ENCODE measurements around the gene CMTR1.

Gene CMTR1

GRCh38 chr6:37520926-37521325 lies 87.9 kb downstream of the CMTR1 start:
- H3K4me3 ChIP-seq (ENCODE audit: low read depth, low read length) = no peak overlapping the region
- TF ChIP-seq CTCF (IDR thresholded peaks at IDR 0.05; ENCODE audit: low read depth, low read length) (no peak), MAX (IDR thresholded peaks at IDR 0.05; ENCODE audit: low read depth, low read length) (no peak), MYC (IDR thresholded peaks at IDR 0.05; ENCODE audit: low read depth, low read length) (no peak), POLR2A (IDR thresholded peaks at IDR 0.05; ENCODE audit: extremely low read depth, insufficient read length) (no peak)
- DNase-seq (ENCODE audit: low read depth) = peak; percentile 42

- no peak for DNase-seq (ENCODE audit: low read depth)
- no peak overlapping the region for H3K4me3 ChIP-seq (ENCODE audit: low read depth, low read length)
- TF ChIP-seq MAX (IDR thresholded peaks at IDR 0.05; ENCODE audit: low read depth, low read length) = no peak
- TF ChIP-seq CTCF (IDR thresholded peaks at IDR 0.05; ENCODE audit: low read depth, low read length) = no peak
- no peak for TF ChIP-seq POLR2A (IDR thresholded peaks at IDR 0.05; ENCODE audit: extremely low read depth, insufficient read length)
- TF ChIP-seq MYC (IDR thresholded peaks at IDR 0.05; ENCODE audit: low read depth, low read length) = no peak
Measured at GRCh38 chr6:37521674-37522073, 88.7 kb downstream of the CMTR1 start.

GRCh38 chr6:37522836-37523235 lies 89.8 kb downstream of the CMTR1 start:
- H3K4me3 ChIP-seq (ENCODE audit: low read depth, low read length) = no peak overlapping the region
- no peak for DNase-seq (ENCODE audit: low read depth)
- TF ChIP-seq CTCF (IDR thresholded peaks at IDR 0.05; ENCODE audit: low read depth, low read length) (no peak), MYC (IDR thresholded peaks at IDR 0.05; ENCODE audit: low read depth, low read length) (no peak), POLR2A (IDR thresholded peaks at IDR 0.05; ENCODE audit: extremely low read depth, insufficient read length) (no peak), MAX (IDR thresholded peaks at IDR 0.05; ENCODE audit: low read depth, low read length) (no peak)

- no peak for DNase-seq (ENCODE audit: low read depth)
- H3K4me3 ChIP-seq (ENCODE audit: low read depth, low read length) = no peak overlapping the region
- TF ChIP-seq POLR2A (IDR thresholded peaks at IDR 0.05; ENCODE audit: extremely low read depth, insufficient read length) (no peak), MYC (IDR thresholded peaks at IDR 0.05; ENCODE audit: low read depth, low read length) (no peak), CTCF (IDR thresholded peaks at IDR 0.05; ENCODE audit: low read depth, low read length) (no peak), MAX (IDR thresholded peaks at IDR 0.05; ENCODE audit: low read depth, low read length) (no peak)
Measured at GRCh38 chr6:37523412-37523811, 90.4 kb downstream of the CMTR1 start.

GRCh38 chr6:37524025-37524969 lies 91.3 kb downstream of the CMTR1 start:
- TF ChIP-seq MYC (IDR thresholded peaks at IDR 0.05; ENCODE audit: low read depth, low read length) (no peak), MAX (IDR thresholded peaks at IDR 0.05; ENCODE audit: low read depth, low read length) (no peak), CTCF (IDR thresholded peaks at IDR 0.05; ENCODE audit: low read depth, low read length) (no peak), POLR2A (IDR thresholded peaks at IDR 0.05; ENCODE audit: extremely low read depth, insufficient read length) (no peak)
- no peak overlapping the region for H3K4me3 ChIP-seq (ENCODE audit: low read depth, low read length)
- no peak for DNase-seq (ENCODE audit: low read depth)
